ENCODE data around the gene SLC5A7.

DNA sequence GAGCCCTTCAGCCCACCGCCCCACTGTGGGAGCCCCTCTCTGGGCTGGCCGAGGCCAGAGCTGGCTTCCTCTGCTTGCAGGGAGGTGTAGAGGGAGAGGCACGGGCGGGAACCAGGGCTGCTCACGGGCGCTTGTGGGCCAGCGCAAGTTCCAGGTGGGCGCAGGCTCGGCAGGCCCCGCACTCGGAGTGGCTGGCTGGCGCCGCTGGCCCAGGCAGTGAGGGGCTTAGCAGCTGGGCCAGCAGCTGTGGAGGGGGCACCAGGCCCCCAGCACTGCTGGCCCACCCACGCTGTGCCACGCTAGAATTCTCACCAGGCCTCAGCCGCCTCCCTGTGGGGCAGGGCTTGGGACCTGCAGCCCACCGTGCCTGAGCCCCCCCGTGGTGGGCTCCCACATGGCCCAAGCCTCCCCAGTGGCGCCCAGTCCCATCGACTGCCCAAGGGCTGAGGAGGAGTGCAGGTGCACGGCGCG lies 45.2 kb downstream of the SLC5A7 start:
- TF ChIP-seq, protein P1, sequence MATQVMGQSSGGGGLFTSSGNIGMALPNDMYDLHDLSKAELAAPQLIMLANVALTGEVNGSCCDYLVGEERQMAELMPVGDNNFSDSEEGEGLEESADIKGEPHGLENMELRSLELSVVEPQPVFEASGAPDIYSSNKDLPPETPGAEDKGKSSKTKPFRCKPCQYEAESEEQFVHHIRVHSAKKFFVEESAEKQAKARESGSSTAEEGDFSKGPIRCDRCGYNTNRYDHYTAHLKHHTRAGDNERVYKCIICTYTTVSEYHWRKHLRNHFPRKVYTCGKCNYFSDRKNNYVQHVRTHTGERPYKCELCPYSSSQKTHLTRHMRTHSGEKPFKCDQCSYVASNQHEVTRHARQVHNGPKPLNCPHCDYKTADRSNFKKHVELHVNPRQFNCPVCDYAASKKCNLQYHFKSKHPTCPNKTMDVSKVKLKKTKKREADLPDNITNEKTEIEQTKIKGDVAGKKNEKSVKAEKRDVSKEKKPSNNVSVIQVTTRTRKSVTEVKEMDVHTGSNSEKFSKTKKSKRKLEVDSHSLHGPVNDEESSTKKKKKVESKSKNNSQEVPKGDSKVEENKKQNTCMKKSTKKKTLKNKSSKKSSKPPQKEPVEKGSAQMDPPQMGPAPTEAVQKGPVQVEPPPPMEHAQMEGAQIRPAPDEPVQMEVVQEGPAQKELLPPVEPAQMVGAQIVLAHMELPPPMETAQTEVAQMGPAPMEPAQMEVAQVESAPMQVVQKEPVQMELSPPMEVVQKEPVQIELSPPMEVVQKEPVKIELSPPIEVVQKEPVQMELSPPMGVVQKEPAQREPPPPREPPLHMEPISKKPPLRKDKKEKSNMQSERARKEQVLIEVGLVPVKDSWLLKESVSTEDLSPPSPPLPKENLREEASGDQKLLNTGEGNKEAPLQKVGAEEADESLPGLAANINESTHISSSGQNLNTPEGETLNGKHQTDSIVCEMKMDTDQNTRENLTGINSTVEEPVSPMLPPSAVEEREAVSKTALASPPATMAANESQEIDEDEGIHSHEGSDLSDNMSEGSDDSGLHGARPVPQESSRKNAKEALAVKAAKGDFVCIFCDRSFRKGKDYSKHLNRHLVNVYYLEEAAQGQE (IDR thresholded peaks at IDR 0.05; ENCODE audit: insufficient read depth in 1 of 2, low read depth in 2 of 2, low read length in 2 of 2): no peak
- TF ChIP-seq TAF1 (IDR thresholded peaks at IDR 0.05; ENCODE audit: borderline replicate concordance, insufficient read depth, low read length) (no peak), FOXP2 (optimal IDR thresholded peaks at IDR 0.05; ENCODE audit: borderline replicate concordance, extremely low read depth, extremely low read length, insufficient read depth) (no peak), POLR2AphosphoS5 (IDR thresholded peaks at IDR 0.05; ENCODE audit: low read depth, low read length) (no peak)
